ENCODE data around the gene EIF4G3. TPM values are rescaled to one million over a fixed set of nuclear protein-coding genes. Genes with fewer than 3 reads are reported as not detected.

EIF4G3 gene
- total RNA-seq, 1 donor from 2014 or later = 81.3 TPM

GRCh38 chr1:20849100-20849499 lies 327.6 kb downstream of the EIF4G3 start:
- H3K27me3 Mint-ChIP-seq = no peaks in the 10 kb centered on the region

GRCh38 chr1:20848162-20848561 lies 328.5 kb downstream of the EIF4G3 start:
- DNase-seq = no peak
- no peak for ATAC-seq (ENCODE audit: low read depth)
- Mint-ChIP-seq H3K27me3 (no peaks in the 10 kb centered on the region), H3K9me3 (no peaks in the 10 kb centered on the region), H3K4me1 (no peaks in the 10 kb centered on the region), H3K36me3 (ENCODE audit: low read depth) (peaks cover 75% of the 10 kb centered on the region), H3K4me3 (no peak overlapping the region), H3K27ac (no peak overlapping the region)
- TF ChIP-seq CTCF (IDR thresholded peaks at IDR 0.05) = no peak
- ChIA-PET CTCF (no interaction called here), POLR2A (no interaction called here)
- intact Hi-C loops (cut with micrococcal nuclease) = no loop called here

More at GRCh38 chr1:20849100-20849499, 327.6 kb downstream of the EIF4G3 start:
- ChIA-PET CTCF (no interaction called here), POLR2A (no interaction called here)
- no peak for TF ChIP-seq CTCF (IDR thresholded peaks at IDR 0.05)
- H3K4me3 Mint-ChIP-seq = no peak overlapping the region
- no peak overlapping the region for H3K27ac Mint-ChIP-seq
- intact Hi-C loops (cut with micrococcal nuclease) = no loop called here
- DNase-seq (no peak), ATAC-seq (ENCODE audit: low read depth) (no peak)
- H3K36me3 Mint-ChIP-seq (ENCODE audit: low read depth) = peaks cover 77% of the 10 kb centered on the region
- no peaks in the 10 kb centered on the region for H3K9me3 Mint-ChIP-seq
- H3K4me1 Mint-ChIP-seq = no peaks in the 10 kb centered on the region

- ChIA-PET CTCF (no interaction called here), POLR2A (no interaction called here)
- no peak for TF ChIP-seq CTCF (IDR thresholded peaks at IDR 0.05)
- intact Hi-C loops (cut with micrococcal nuclease) = no loop called here
- ATAC-seq (ENCODE audit: low read depth) = no peak
- no peaks in the 10 kb centered on the region for H3K9me3 Mint-ChIP-seq
- no peaks in the 10 kb centered on the region for H3K4me1 Mint-ChIP-seq
- no peak overlapping the region for H3K27ac Mint-ChIP-seq
- no peak for DNase-seq
- no peak overlapping the region for H3K4me3 Mint-ChIP-seq
- peaks cover 73% of the 10 kb centered on the region for H3K36me3 Mint-ChIP-seq (ENCODE audit: low read depth)
- H3K27me3 Mint-ChIP-seq = no peaks in the 10 kb centered on the region
Observed at GRCh38 chr1:20847611-20848080, 329.1 kb downstream of the EIF4G3 start.

GRCh38 chr1:20846461-20847374 lies 330.0 kb downstream of the EIF4G3 start:
- Mint-ChIP-seq H3K4me1 (no peaks in the 10 kb centered on the region), H3K27me3 (no peaks in the 10 kb centered on the region), H3K27ac (no peak overlapping the region), H3K4me3 (no peak overlapping the region), H3K9me3 (no peaks in the 10 kb centered on the region), H3K36me3 (ENCODE audit: low read depth) (peaks cover 73% of the 10 kb centered on the region)
- DNase-seq (no peak), ATAC-seq (ENCODE audit: low read depth) (no peak)
- intact Hi-C loops (cut with micrococcal nuclease) = no loop called here
- no peak for TF ChIP-seq CTCF (IDR thresholded peaks at IDR 0.05)
- CTCF ChIA-PET = no interaction called here
- POLR2A ChIA-PET = no interaction called here

- H3K4me3 Mint-ChIP-seq = no peak overlapping the region
- POLR2A ChIA-PET = no interaction called here
- CTCF ChIA-PET = no interaction called here
- TF ChIP-seq CTCF (IDR thresholded peaks at IDR 0.05) = no peak
- H3K27me3 Mint-ChIP-seq = no peaks in the 10 kb centered on the region
- H3K9me3 Mint-ChIP-seq = no peaks in the 10 kb centered on the region
- H3K4me1 Mint-ChIP-seq = no peaks in the 10 kb centered on the region
- peaks cover 60% of the 10 kb centered on the region for H3K36me3 Mint-ChIP-seq (ENCODE audit: low read depth)
- ATAC-seq (ENCODE audit: low read depth) = no peak
- no peak overlapping the region for H3K27ac Mint-ChIP-seq
- DNase-seq = no peak
- intact Hi-C loops (cut with micrococcal nuclease) = no loop called here
Observed at GRCh38 chr1:20840731-20841130, 336.0 kb downstream of the EIF4G3 start.
